Epithelial cell of prostate (primary cell): ENCODE results near the gene ITGB1BP1.

Experiments used
- DNase-seq: peaks from one replicate; pipeline ENCODE4 v3.0.0-alpha.2; 2011; ENCODE audit warnings: low read depth, low spot score
- H3K27ac ChIP-seq: fragments of 450-650 bp; 2 replicates; pipeline ENCODE4 v1.5.1; 2017; ENCODE audit warnings: mild to moderate bottlenecking

The ITGB1BP1 gene, protein sequence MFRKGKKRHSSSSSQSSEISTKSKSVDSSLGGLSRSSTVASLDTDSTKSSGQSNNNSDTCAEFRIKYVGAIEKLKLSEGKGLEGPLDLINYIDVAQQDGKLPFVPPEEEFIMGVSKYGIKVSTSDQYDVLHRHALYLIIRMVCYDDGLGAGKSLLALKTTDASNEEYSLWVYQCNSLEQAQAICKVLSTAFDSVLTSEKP

DNA sequence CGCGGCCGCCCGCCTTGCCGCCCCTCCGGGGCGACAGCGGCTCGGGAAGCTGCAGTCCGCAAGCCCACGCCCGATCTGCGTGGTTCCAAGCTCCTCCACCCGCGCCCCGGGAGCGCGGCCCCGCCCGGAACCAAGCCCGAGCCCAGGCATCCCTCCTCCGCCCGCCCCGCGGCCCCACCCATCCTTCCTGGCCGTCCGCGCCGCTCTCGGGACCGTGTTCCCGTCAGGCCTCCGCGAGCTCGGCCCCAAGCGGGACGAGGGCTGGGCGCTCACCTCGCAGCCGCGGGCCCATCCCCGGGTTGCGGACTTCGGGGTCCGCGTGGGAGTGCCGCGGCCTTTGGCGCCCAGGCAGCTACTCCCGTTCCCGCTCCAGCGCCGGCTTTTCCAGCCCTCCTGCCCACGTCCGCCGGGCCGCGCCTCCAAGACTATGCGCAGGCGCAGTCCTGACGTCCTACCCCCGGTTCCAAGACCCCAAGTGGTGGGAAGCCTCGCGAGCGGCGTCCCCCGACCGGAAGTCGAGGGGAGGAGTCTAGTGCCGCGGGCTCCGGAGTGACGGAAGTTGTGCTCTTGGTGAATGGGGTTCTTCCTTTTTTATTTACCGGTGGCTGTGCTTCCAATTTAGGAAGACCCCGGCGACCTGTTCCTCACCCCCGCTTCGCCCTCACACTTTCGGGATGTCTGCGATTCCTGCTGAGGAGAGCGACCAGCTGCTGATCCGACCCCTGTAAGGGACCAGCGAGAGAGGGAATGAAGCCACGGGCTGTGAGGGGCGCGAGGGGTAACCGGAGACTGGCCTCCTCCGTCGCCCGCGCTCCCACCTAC, at the start of gene ITGB1BP1, which contains the start of gene CPSF3:
Gene ITGB1BP1, minus strand, starts transcription at position 429 of the 822 bp plus-strand sequence. CDS start 4,831 bp downstream, outside the sequence.
Gene CPSF3, plus strand, starts transcription at position 555 of the 822 bp plus-strand sequence. Its CDS starts 120 bp downstream, at position 675.
- DNase-seq: peak; percentile 78
- peak within 1 kb of the TSS; percentile 86 for H3K27ac ChIP-seq

DNA sequence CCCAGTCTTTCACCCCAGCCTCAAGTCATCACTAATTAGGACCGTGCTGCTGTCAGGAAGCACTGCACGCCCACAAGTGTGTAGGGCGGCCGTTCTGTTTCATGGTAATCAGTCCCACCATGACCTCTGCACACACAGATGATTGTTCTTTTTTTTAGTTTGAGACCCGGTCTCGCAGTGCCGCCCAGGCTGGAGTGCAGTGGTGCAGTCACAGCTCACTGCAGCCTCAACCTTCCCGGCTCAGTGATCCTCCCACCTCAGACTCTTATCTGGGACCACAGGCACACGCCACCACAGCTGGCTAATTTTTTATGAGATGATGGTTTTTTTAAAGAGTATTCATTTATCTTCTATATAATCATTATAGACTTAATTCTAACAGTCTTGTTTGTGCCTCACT, 49.2 kb upstream of the ITGB1BP1 start:
- H3K27ac ChIP-seq: no peak overlapping the region
- no peak for DNase-seq

DNA sequence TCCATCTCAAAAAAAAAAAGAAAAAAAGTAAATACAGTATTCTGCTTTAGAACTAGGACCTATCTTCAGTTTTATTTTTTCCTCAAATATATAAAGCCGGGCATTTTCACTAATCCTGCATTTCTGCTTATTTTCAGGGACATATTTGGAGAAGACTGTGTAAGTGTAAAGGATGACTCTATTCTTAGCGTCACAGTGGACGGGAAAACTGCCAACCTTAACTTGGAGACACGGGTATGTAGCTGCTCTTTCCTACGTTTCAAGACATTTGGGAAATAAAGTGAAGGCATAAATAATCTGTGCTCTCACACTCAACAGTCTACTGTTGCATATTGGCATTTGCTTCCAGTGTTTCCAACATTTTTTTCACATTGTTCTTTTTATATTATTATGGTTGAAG, 47.9 kb upstream of the ITGB1BP1 start:
- H3K27ac ChIP-seq: no peak overlapping the region
- DNase-seq: no peak

DNA sequence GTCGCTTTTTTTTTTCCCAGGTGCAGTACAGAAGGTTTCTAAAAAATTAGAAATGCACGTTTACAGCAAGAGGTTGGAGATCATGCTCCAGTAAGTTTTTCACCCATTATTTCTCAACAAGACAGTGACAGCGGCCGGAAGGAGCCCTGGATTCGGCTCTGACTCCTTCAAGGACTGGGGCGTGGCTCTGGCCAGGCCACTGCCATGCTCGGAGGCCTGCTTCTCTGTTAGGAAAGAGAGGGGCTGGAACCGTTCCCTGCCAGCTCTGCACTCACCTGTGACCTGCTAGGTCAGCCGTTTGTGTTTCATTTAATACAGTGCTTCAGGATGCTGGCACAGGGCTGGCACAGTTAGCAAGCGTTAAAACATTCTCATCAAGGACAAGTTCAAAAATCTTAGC, 44.4 kb upstream of the ITGB1BP1 start:
- DNase-seq: no peak
- H3K27ac ChIP-seq: no peak overlapping the region

DNA sequence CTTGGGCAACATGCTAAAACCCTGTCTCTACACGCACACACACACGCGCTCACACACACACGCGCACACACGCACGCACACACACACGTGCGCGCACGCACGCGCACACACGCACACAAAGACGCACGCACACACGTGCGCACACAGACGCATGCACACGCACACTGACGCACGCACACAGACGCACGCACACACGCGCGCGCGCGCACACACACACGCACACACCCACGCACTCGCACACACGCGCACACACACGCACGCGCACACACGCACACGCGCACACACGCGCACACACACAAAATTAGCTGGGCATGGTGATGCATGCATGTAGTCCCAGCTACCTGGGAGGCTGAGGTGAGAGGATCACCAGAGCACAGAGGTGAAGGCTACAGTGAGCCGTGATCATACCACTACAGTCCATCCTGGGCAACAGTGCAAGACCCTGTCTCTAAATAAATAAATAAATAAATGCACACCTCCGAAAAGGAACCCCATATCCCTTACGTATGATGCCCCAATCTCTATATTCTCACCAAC, 42.9 kb upstream of the ITGB1BP1 start:
- no peak for DNase-seq
- H3K27ac ChIP-seq: no peak overlapping the region

DNA sequence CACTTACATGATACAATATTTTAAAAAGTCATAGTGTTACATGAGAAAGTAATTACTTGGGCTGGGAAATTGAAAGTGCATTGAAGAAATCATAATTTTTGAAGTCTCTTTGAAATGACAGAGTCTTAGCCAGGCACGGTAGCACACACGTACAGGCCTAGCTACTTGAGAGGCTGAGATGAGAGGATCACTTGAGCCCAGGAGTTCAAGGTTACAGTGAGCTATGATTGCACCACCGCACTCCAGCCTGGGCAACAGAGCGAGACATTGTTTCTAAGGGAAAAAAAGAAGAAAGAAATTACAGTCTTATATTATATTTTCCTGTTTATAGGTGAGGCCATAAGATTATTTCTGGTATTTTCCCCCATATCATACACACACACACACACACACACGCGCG, 41.8 kb upstream of the ITGB1BP1 start:
- no peak for DNase-seq
- no peak overlapping the region for H3K27ac ChIP-seq

DNA sequence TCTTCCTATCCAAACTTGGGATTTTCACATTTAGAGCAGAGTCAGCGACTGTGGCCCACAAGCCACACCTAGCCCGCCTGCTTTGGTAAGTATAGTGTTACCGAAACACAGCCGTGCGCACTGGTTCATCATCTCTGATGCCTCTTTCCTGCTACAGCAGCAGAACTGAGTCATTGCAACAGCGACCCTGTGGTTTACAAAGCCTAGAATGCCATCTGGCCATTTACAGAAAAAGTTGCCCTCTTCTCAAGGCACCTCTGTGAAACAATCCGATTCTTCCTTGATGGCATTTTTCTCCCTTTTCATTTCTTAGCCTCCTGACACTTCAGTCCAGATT, 40.3 kb upstream of the ITGB1BP1 start:
- DNase-seq: no peak
- no peak overlapping the region for H3K27ac ChIP-seq

DNA sequence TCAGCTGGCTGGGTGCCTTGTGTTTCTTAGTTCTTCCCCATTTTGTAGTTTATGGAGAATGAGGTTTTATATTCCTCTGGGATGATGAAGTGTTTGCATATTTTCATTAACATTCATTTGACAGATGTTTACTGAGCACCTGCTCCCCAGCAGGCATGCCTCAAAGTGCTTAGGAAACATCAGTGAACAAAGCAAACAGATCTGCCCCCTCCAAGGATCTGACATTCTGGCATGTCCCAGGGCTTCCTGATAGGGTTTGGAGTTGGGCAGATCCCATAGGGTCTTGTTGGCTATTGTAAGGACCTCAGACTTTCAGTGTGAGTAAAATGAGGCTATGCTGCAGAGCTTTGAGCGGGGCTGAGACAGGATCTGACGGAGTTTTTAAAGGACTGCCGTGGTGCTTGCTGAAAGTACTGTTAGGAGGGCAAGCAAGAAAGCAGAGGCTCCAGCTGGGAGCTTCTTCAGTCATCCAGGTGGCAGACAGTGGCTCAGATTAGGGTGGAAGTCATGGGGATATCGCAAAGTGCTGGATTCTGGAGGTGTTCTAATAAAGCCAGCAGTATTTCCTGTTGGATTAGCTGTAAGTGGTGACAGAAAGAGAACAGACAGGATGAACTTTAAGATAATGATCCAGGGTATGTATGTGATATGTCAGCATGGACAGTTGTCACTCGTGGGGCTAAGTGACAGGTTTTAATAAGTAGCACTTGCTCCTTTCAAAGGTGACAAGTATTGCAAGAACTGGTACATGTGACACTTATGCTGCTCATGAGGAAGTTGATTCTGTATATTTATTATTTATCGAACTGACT, 39.8 kb upstream of the ITGB1BP1 start:
- H3K27ac ChIP-seq: no peak overlapping the region
- DNase-seq: no peak

DNA sequence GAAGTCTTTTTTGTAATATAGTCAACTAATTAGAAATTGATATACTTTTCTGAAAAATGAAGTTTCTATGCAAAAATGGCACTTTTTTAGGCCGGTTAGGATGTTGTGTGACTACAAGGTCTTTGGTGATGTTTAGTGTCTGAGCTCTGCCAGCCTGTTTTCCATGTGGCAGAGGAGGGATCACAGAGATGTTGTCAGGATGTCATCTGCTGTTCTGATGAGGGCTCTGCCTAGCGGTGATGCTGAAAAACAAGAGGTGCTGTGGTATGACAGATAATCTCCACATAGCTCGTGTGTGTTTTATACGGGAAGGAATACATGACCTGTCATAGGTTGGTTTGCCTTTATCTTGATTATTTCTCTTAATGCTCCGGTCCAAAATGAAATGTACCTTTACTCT, 39.0 kb upstream of the ITGB1BP1 start:
- H3K27ac ChIP-seq: no peak overlapping the region

DNA sequence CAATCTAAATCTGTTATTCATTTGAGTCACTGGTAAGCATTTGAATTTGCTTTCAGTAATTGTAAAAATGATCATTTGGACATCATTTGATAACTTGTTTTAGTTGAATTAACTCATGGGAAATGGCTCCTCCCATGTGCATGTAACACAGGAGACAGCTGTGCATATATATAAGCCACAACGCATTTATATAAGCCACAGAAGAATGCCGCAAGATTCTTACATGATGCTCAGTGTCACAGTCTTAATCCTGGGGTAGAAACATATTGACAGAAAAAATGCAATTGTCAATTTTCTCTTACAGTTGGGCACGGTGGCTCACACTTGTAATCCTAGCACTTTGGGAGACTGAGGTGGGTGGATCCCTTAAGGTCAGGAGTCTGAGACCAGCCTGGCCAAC, 37.8 kb upstream of the ITGB1BP1 start:
- DNase-seq: no peak
- no peak overlapping the region for H3K27ac ChIP-seq

More for the DNA sequence above, 39.0 kb upstream of the ITGB1BP1 start:
- DNase-seq: no peak

DNA sequence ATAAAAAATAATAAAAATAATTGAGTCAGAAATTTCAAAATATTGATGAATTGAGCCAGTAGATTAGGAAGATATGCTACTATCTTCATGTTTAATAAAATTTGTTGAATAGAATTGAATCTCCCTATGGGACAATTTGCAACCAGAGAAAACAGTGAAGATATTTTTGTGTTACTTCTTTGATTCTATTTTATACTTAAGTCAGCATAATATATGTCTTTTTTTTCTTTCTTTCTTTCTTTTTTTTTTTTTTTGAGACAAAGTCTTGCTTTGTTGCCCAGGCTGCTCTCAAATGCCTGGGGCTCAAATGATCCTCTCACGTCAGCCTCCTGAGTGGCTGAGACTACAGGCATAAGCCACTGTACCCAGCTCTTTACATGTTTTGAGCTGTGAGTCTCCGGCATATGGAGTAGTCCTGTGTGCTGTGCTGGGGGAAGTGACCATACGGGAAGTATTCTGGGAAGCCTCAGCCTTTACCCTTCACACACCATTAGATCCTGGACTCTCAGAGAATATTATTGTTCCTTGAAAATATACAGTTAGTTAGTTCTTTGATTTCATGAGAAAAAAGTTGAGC, 37.2 kb upstream of the ITGB1BP1 start:
- H3K27ac ChIP-seq: no peak overlapping the region
- no peak for DNase-seq

DNA sequence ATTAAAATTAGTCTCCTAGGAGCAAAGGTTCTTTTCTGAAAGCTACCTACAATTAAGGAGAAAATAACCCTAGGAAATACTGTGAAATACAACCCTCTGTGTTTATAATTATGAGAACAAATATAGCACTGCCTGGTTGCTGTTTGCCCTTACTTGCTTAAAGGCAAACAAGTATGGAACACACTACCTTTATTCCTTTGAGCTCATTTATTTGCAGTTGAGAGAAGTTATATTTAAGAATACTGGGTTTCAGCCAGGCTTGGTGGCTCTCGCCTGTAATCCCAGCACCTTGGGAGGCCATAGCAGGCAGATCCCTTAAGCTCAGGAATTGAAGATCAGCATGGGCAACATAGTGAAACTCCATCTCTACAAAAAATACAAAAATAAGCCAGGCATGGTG, 27.9 kb upstream of the ITGB1BP1 start:
- H3K27ac ChIP-seq: no peak overlapping the region
- DNase-seq: no peak

DNA sequence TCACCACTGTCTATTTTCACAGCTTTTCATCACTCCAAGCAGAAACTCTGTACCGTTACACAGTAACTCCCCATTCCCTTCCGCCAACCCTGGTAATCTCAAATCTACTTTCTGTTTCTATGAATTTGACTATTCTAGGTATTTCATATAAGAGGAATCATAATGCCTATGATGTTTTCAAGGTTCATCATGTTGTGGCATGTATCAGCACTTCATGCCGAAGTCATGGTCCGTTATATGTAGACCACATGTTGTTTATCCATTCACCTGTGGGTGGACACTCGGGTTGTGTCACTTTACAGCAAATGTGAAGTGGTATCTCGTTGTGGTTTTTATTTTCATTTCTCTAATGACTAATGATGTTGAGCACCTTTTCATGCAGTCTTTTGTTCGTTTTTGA, 21.8 kb upstream of the ITGB1BP1 start:
- DNase-seq: no peak
- no peak overlapping the region for H3K27ac ChIP-seq

DNA sequence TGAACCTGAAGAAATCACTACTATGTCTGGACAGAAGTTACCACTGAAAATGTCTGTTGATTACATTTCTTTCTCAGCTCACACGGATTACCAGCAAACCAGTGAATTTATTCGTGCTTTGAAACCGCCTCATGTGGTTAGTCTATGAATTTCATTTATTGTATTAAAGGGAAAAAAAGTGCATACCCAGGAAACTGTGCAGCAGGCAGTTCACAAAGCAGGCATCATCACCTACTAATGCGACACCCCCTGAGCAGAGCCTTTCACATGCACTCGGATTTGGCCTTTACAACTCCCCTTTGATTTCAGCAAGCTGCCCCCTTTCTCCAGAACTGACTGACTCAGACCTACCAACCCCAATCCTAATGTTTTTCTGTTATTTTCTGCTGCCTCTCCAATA, 20.2 kb upstream of the ITGB1BP1 start:
- DNase-seq: no peak
- no peak overlapping the region for H3K27ac ChIP-seq

DNA sequence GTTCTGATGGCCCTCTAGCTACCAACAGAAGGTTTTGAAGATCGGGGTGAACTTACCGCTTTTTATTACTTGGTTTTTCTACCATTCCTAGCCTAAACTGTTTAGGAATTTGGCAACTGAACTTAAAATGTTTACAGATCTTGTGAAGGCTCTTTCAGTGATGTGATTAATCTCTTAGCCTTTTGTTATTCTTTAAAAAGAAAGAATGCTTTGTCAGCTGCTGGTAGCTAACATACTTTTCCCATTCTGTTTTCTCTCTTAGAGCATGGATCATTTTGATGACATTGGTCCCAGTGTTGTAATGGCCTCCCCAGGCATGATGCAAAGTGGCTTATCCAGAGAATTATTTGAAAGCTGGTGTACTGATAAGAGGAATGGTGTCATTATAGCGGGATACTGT, 18.2 kb upstream of the ITGB1BP1 start:
- no peak overlapping the region for H3K27ac ChIP-seq
- no peak for DNase-seq

DNA sequence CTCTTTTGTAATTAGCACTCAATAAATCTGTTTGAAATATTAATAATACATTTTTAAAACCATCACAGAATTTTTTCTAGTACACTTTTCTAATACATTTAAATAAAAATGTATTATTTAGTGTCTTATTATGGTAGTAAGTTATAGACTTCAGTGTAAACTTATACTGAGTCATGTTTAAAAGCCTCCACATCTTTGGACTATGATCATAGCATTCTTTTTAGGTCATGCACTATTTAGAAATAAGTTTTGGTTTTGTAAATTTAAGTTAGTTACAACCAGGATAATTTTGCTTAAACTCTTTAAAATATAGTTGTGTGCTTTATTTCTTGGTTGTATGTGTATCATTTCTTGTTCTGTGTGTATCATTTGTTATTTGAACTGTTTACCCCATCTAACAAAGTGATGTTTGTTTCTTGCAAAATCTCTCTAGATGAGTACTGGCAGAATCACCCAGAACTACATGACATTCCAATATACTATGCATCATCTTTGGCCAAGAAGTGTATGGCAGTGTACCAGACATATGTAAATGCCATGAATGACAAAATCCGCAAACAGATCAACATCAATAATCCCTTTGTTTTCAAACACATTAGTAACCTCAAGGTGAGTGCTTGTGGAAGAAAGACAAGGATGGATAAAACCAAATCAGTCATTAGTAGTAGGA, 16.9 kb upstream of the ITGB1BP1 start:
- H3K27ac ChIP-seq: peak overlapping the region; percentile 11
- peak; percentile 40 for DNase-seq

DNA sequence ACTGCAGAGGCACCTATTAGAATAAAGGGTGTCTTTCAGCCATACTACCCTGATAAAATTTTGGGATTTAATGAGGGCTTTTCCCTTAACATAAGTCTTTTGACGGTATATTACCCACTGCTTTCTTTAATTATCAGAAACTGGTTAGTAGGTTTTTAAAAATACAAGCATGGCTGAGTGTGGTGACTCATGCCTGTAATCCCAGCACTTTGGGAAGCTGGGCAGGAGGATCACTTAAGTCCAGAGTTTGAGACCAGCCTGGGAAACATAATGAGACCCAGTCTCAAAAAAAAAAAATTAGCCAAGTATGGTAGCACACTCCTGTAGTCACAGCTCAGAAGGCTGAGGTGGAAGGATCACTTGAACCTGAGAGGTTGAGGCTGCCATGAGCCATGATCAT, 16.2 kb upstream of the ITGB1BP1 start:
- DNase-seq: no peak
- H3K27ac ChIP-seq: peak overlapping the region; percentile 11

DNA sequence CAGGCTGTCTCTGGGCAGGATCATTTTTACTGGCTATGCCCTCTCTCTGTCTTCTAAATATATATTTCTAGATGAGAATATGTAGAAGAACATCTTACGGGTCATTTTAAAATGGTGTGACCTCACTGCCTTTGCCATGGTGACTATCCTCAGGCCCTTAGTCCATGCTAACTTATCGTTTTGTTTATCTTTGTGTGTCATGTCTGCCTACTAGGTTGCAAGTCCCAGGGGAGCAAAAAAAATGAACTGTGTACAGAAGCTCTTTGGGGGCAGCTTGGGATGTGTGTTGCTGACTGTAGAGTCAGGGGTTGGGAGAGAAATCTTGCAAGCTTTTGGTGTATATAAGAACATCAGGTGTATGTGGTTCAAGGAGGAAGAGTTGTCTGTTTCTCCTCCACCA, 11.2 kb upstream of the ITGB1BP1 start:
- no peak overlapping the region for H3K27ac ChIP-seq
- no peak for DNase-seq

DNA sequence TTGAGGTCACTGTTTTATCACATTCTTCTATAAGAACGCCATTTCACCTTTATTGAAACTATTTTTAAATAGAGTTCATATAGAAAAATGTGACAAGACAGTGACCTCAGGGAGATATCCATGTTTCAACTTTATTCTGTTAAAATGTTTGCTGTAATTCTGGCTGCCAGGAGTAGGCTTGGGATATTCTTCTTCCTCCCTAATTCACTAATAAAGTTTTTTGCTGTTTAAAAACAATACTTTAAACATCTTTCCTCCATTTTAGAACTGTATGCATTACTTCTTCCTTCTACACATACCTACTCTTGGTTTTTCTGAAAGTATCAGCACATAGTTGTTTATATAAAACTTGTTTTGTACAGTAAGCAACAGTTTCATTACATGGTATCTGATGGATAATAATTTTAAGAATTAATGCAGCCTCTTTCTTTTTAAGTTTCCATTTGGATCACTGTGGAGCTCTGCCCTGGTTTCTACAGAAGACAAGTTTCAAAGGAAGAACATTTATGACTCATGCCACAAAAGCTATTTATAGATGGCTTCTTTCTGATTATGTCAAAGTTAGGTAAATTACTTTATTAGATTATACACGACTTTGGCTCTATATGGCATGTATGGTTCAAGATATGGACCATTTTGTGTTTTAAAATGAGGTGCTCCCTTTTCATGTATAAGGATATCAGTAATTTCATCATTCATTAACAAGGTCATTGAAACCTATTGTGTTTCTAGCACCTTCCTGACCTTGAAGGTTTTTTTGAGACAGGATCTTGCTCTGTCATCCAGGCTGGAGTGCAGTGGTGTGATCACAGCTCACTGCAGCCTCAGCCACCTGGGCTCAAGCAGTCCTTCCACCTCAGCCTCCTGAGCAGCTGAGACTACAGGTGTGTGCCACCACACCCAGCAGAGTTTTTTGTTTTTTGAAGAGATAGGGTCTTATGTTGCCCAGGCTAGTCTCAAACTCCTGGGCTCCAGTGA, 7.3 kb upstream of the ITGB1BP1 start:
- DNase-seq: no peak
- peak overlapping the region; percentile 38 for H3K27ac ChIP-seq
